ENCODE data around the gene MAPKAP1. TPM values are rescaled to one million over a fixed set of nuclear protein-coding genes. Genes with fewer than 3 reads are reported as not detected.

MAPKAP1 gene
- polyA plus RNA-seq, 1 donor from 2014 or later = 57.5 TPM

- Histone ChIP-seq H3K36me3 (ENCODE audit: insufficient read depth, low read length) (no peaks in the 10 kb centered on the region), H3K9me2 (ENCODE audit: insufficient read depth, low read length) (no peaks in the 10 kb centered on the region), H4K20me1 (ENCODE audit: insufficient read depth) (no peaks in the 10 kb centered on the region), H3K79me2 (replicated peaks; ENCODE audit: insufficient read depth, low read length) (no peaks in the 10 kb centered on the region), H2AFZ (ENCODE audit: low read depth, low read length) (no peak overlapping the region), H3K4me3 (ENCODE audit: low read length) (no peak overlapping the region), H3K9me3 (ENCODE audit: low read length) (no peaks in the 10 kb centered on the region), H3K9ac (ENCODE audit: low read length) (no peak overlapping the region), H3K27me3 (ENCODE audit: insufficient read depth, low read depth, low read length) (no peaks in the 10 kb centered on the region), H3F3A (ENCODE audit: insufficient read depth, low read length, poor library complexity, severe bottlenecking) (no peaks in the 10 kb centered on the region), H3K27ac (ENCODE audit: low read length) (no peak overlapping the region), H3K4me2 (ENCODE audit: low read length) (no peak overlapping the region)
- no peak for TF ChIP-seq RAD21 (conservative IDR thresholded peaks at IDR 0.05)
- TF ChIP-seq CTCF (IDR thresholded peaks at IDR 0.05; ENCODE audit: poor library complexity, severe bottlenecking) = no peak
- TF ChIP-seq MXI1 (conservative IDR thresholded peaks at IDR 0.05; ENCODE audit: poor library complexity, severe bottlenecking) = no peak
- TF ChIP-seq EZH2 (IDR thresholded peaks at IDR 0.05; ENCODE audit: borderline replicate concordance, insufficient read depth, low read length, poor library complexity, severe bottlenecking) = no peak
- no peak for TF ChIP-seq TAF1 (IDR thresholded peaks at IDR 0.05; ENCODE audit: low read depth)
- TF ChIP-seq SMC3 (conservative IDR thresholded peaks at IDR 0.05; ENCODE audit: poor library complexity) = no peak
- no peak for TF ChIP-seq REST (IDR thresholded peaks at IDR 0.05; ENCODE audit: borderline replicate concordance)
- TF ChIP-seq POLR2AphosphoS5 (IDR thresholded peaks at IDR 0.05) = no peak
- no peak for TF ChIP-seq EP300 (conservative IDR thresholded peaks at IDR 0.05; ENCODE audit: poor library complexity, severe bottlenecking)
Measured at GRCh38 chr9:125525921-125526631, 180.9 kb downstream of the MAPKAP1 start.

DNA sequence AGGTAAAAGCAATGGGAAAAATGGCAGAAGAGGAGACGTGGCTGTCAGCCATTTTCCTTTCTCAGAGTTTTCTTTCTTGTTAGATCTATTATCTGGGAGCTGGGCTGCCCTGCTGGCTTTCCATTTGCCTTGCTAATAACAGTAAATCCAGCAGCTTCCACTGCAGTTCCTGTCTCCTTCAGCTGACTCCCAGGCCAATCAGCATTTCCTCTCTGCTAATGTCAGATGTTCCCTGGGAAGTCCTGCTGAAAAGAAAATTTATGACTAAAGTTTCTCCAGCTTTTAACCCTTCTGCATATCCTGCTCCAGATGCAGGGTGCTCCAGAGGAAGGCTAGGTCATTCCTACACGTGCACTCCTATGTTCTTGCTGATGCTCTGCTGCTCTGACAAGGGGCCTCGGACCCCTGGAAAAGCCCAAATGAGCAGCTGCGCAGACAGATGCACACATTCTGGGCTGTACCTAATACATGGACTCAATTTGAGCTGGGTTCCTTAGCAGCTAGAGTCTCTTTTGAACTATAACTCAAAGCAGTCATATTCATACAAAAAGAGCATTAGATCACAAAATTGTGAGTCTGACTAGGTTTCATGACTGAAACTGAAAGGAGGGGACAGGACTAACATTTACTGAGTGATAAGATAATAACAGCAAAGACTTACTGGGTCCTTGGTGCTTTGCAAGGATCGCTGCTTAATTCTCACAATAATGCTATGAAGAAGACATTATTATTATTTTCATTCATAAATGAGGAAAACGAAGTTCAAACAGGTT is 182.2 kb downstream of the MAPKAP1 start:
- Histone ChIP-seq H3K9me3 (ENCODE audit: low read length) (no peaks in the 10 kb centered on the region), H3K79me2 (replicated peaks; ENCODE audit: insufficient read depth, low read length) (no peaks in the 10 kb centered on the region), H2AFZ (ENCODE audit: low read depth, low read length) (no peak overlapping the region), H3K36me3 (ENCODE audit: insufficient read depth, low read length) (no peaks in the 10 kb centered on the region), H3K27ac (ENCODE audit: low read length) (peak overlapping the region; percentile 62), H3K9me2 (ENCODE audit: insufficient read depth, low read length) (no peaks in the 10 kb centered on the region), H3K9ac (ENCODE audit: low read length) (no peak overlapping the region), H3K4me2 (ENCODE audit: low read length) (no peak overlapping the region), H3F3A (ENCODE audit: insufficient read depth, low read length, poor library complexity, severe bottlenecking) (no peaks in the 10 kb centered on the region), H3K4me3 (ENCODE audit: low read length) (no peak overlapping the region), H3K27me3 (ENCODE audit: insufficient read depth, low read depth, low read length) (no peaks in the 10 kb centered on the region), H4K20me1 (ENCODE audit: insufficient read depth) (no peaks in the 10 kb centered on the region)
- TF ChIP-seq REST (IDR thresholded peaks at IDR 0.05; ENCODE audit: borderline replicate concordance) = peak; percentile 26
- TF ChIP-seq MXI1 (conservative IDR thresholded peaks at IDR 0.05; ENCODE audit: poor library complexity, severe bottlenecking) = no peak
